ENCODE results near the gene SLC24A5. TPM values are rescaled to one million over a fixed set of nuclear protein-coding genes. Genes with fewer than 3 reads are reported as not detected.

SLC24A5 gene
- total RNA-seq, 2 experiments from 2014 or later, result not detected

GRCh38 chr15:48119277-48119676 is 1.5 kb upstream of the SLC24A5 start:
- intact Hi-C loops (cut with micrococcal nuclease; ENCODE audit: unreplicated experiment), result loop anchor here (10.0 kb wide), 1 partner anchor 136 kb away; no protein-coding TSS in a partner anchor
- TF ChIP-seq, protein P1, sequence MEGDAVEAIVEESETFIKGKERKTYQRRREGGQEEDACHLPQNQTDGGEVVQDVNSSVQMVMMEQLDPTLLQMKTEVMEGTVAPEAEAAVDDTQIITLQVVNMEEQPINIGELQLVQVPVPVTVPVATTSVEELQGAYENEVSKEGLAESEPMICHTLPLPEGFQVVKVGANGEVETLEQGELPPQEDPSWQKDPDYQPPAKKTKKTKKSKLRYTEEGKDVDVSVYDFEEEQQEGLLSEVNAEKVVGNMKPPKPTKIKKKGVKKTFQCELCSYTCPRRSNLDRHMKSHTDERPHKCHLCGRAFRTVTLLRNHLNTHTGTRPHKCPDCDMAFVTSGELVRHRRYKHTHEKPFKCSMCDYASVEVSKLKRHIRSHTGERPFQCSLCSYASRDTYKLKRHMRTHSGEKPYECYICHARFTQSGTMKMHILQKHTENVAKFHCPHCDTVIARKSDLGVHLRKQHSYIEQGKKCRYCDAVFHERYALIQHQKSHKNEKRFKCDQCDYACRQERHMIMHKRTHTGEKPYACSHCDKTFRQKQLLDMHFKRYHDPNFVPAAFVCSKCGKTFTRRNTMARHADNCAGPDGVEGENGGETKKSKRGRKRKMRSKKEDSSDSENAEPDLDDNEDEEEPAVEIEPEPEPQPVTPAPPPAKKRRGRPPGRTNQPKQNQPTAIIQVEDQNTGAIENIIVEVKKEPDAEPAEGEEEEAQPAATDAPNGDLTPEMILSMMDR (conservative IDR thresholded peaks at IDR 0.05; ENCODE audit: low read length), result no peak
- no peak for TF ChIP-seq EZH2phosphoT487 (IDR thresholded peaks at IDR 0.05; ENCODE audit: borderline replicate concordance, low read depth, low read length)
- no peaks in the 10 kb centered on the region for H3K9me2 ChIP-seq (ENCODE audit: insufficient read depth, low read length)
- no peak overlapping the region for H3K4me3 ChIP-seq (ENCODE audit: low read depth, low read length, poor library complexity, severe bottlenecking)
- no TSS peak for BruUV-seq (replicated peaks)
- no peaks in the 10 kb centered on the region for H3K4me1 ChIP-seq (ENCODE audit: insufficient read depth, low read length, poor library complexity, severe bottlenecking)
- no peaks in the 10 kb centered on the region for H3K9me3 ChIP-seq (ENCODE audit: low read length)
- H4K20me1 ChIP-seq (ENCODE audit: insufficient read depth, low read length), result no peaks in the 10 kb centered on the region
- POLR2A ChIA-PET, result interaction anchor here (0.6 to 0.7 kb wide), 2 partner anchors 260 to 596 kb away, joined by 3 to 4 read pairs; no protein-coding TSS in a partner anchor
- CTCF ChIA-PET (ENCODE audit: unreplicated experiment), result no interaction called here
- H3K79me2 ChIP-seq (ENCODE audit: insufficient read depth, low read depth, low read length), result no peaks in the 10 kb centered on the region
- H3K27ac ChIP-seq (ENCODE audit: low read depth, low read length, poor library complexity, severe bottlenecking), result no peak overlapping the region
- DNase-seq (ENCODE audit: low spot score), result no peak
- H3K36me3 ChIP-seq (ENCODE audit: insufficient read depth, low read length), result no peaks in the 10 kb centered on the region
- no peak overlapping the region for H2AFZ ChIP-seq (ENCODE audit: low read length)
- no peak overlapping the region for H3K4me2 ChIP-seq (ENCODE audit: low read length)

- POLR2A ChIA-PET, result no interaction called here
- TF ChIP-seq EZH2phosphoT487 (IDR thresholded peaks at IDR 0.05; ENCODE audit: borderline replicate concordance, low read depth, low read length), result no peak
- TF ChIP-seq, protein P1 (conservative IDR thresholded peaks at IDR 0.05; ENCODE audit: low read length), result no peak
- no peaks in the 10 kb centered on the region for H3K9me2 ChIP-seq (ENCODE audit: insufficient read depth, low read length)
- no peaks in the 10 kb centered on the region for H3K9me3 ChIP-seq (ENCODE audit: low read length)
- no peaks in the 10 kb centered on the region for H3K36me3 ChIP-seq (ENCODE audit: insufficient read depth, low read length)
- no peak overlapping the region for H3K27ac ChIP-seq (ENCODE audit: low read depth, low read length, poor library complexity, severe bottlenecking)
- no peaks in the 10 kb centered on the region for H4K20me1 ChIP-seq (ENCODE audit: insufficient read depth, low read length)
- DNase-seq (ENCODE audit: low spot score), result no peak
- intact Hi-C loops (cut with micrococcal nuclease; ENCODE audit: unreplicated experiment), result no loop called here
- no TSS peak for BruUV-seq (replicated peaks)
- no peak overlapping the region for H2AFZ ChIP-seq (ENCODE audit: low read length)
- no peaks in the 10 kb centered on the region for H3K79me2 ChIP-seq (ENCODE audit: insufficient read depth, low read depth, low read length)
- CTCF ChIA-PET (ENCODE audit: unreplicated experiment), result no interaction called here
- H3K4me2 ChIP-seq (ENCODE audit: low read length), result no peak overlapping the region
- no peak overlapping the region for H3K4me3 ChIP-seq (ENCODE audit: low read depth, low read length, poor library complexity, severe bottlenecking)
- no peaks in the 10 kb centered on the region for H3K4me1 ChIP-seq (ENCODE audit: insufficient read depth, low read length, poor library complexity, severe bottlenecking)
Measured at GRCh38 chr15:48121849-48122248, 1.1 kb downstream of the SLC24A5 start.

DNA sequence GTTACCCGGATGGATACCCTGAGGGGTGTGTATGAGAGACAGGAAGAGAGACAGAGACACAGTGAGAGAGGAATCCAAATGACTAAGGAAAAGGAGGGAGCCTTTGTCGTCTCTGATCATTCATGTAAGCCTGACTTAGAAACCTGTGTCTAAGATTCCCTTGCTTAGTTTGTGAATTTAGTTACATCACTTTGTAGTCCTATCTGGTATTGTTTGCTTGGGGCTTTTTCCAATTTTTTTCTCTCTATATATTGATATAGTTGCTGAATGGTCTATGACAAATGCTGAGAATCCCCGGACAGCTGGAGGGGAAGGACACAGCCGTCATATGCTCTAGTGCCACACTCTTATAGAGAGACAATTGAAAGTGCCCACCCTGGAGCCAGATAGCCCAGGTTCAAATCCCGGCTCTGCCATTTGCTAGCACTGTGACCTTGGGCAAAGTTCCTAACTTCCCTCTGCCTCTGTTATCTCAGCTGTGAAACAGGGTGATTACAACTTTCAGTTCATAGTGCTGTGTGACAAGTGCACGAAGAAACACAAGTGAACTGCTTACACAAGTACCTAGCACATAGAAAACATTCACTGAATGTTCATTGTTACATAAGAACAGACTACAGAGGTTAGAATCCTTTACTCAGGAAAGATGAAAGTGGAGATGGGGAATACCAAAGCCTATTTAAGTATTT is 6.0 kb downstream of the SLC24A5 start:
- H4K20me1 ChIP-seq (ENCODE audit: insufficient read depth, low read length), result no peaks in the 10 kb centered on the region
- POLR2A ChIA-PET, result interaction anchor here (0.8 kb wide), 1 partner anchor 13 kb away, joined by 3 read pairs; no protein-coding TSS in a partner anchor
- BruUV-seq (replicated peaks), result no TSS peak
- intact Hi-C loops (cut with micrococcal nuclease; ENCODE audit: unreplicated experiment), result no loop called here
- H3K36me3 ChIP-seq (ENCODE audit: insufficient read depth, low read length), result no peaks in the 10 kb centered on the region
- CTCF ChIA-PET (ENCODE audit: unreplicated experiment), result no interaction called here
- no peak for DNase-seq (ENCODE audit: low spot score)
- H3K4me2 ChIP-seq (ENCODE audit: low read length), result no peak overlapping the region
- H3K9me2 ChIP-seq (ENCODE audit: insufficient read depth, low read length), result no peaks in the 10 kb centered on the region
- H3K4me3 ChIP-seq (ENCODE audit: low read depth, low read length, poor library complexity, severe bottlenecking), result no peak overlapping the region
- H3K4me1 ChIP-seq (ENCODE audit: insufficient read depth, low read length, poor library complexity, severe bottlenecking), result no peaks in the 10 kb centered on the region
- no peaks in the 10 kb centered on the region for H3K9me3 ChIP-seq (ENCODE audit: low read length)
- H3K79me2 ChIP-seq (ENCODE audit: insufficient read depth, low read depth, low read length), result no peaks in the 10 kb centered on the region
- TF ChIP-seq EZH2phosphoT487 (IDR thresholded peaks at IDR 0.05; ENCODE audit: borderline replicate concordance, low read depth, low read length), result no peak
- TF ChIP-seq, protein P1 (conservative IDR thresholded peaks at IDR 0.05; ENCODE audit: low read length), result no peak
- H3K27ac ChIP-seq (ENCODE audit: low read depth, low read length, poor library complexity, severe bottlenecking), result no peak overlapping the region
- no peak overlapping the region for H2AFZ ChIP-seq (ENCODE audit: low read length)

Data from OCI-LY7 (cell line).